Measurements from ENCODE around the gene ATOH1. TPM values are rescaled to one million over a fixed set of nuclear protein-coding genes. Genes with fewer than 3 reads are reported as not detected.

Gene ATOH1
- total and polyA plus RNA-seq, 2 of the 13 experiments (the other 11 are each of a cell fraction or from before 2014, with no cell fraction given), result not detected

GRCh38 chr4:93813092-93813491, 15.5 kb upstream of the ATOH1 start (continued):
- TF ChIP-seq ZNF781 (CRISPR knock-in tag; IDR thresholded peaks at IDR 0.05; ENCODE audit: borderline replicate concordance, not compliant biosample characterization) (no peak), TMF1 (CRISPR knock-in tag; IDR thresholded peaks at IDR 0.05; ENCODE audit: low read depth) (no peak), TSC22D2 (CRISPR knock-in tag; IDR thresholded peaks at IDR 0.05; ENCODE audit: borderline replicate concordance) (no peak), ZFX (CRISPR knock-in tag; IDR thresholded peaks at IDR 0.05; ENCODE audit: low read depth) (no peak), ZNF263 (CRISPR knock-in tag; IDR thresholded peaks at IDR 0.05) (no peak)

GRCh38 chr4:93814141-93814540, 14.4 kb upstream of the ATOH1 start:
- intact Hi-C loops (cut with micrococcal nuclease; ENCODE audit: unreplicated experiment), result no loop called here
- WGBS (ENCODE audit: low lambda C conversion rate), result 0% methylated on average over 3 of the region's 3 CpGs
- ChIA-PET CTCF (ENCODE audit: low intra/inter-chr PET ratio, low total read pairs) (no interaction called here), POLR2A (no interaction called here)
- Histone ChIP-seq H2AFZ (ENCODE audit: low read length) (no peak overlapping the region), H3K27me3 (ENCODE audit: control insufficient read depth in 1 of 2, insufficient read depth in 2 of 2, low read length in 2 of 2) (no peaks in the 10 kb centered on the region), H4K20me1 (ENCODE audit: insufficient read depth, low read length) (no peaks in the 10 kb centered on the region), H3K4me2 (ENCODE audit: low read depth, low read length) (no peak overlapping the region), H3K9ac (ENCODE audit: insufficient read depth, low read depth, low read length) (no peak overlapping the region), H3K4me1 (ENCODE audit: insufficient read depth, low read length) (no peaks in the 10 kb centered on the region), H3K27ac (ENCODE audit: extremely low read length, insufficient read depth, low read length) (no peak overlapping the region), H3K9me3 (ENCODE audit: low read length) (no peaks in the 10 kb centered on the region), H3K36me3 (replicated peaks in 1 of 2; ENCODE audit: control insufficient read depth in 1 of 2, insufficient read depth in 2 of 2, low read length in 2 of 2) (no peaks in the 10 kb centered on the region), H3K4me3 (replicated peaks in 1 of 3; ENCODE audit: insufficient read depth in 1 of 3, low read depth in 2 of 3, low read length in 3 of 3) (no peak overlapping the region), H3K79me2 (ENCODE audit: insufficient read depth, low read length) (no peaks in the 10 kb centered on the region)
- no TSS peak for BruUV-seq (replicated peaks)
- ATAC-seq (no peak), FAIRE-seq (no peak), DNase-seq (ENCODE audit: low spot score) (no peak)
- TF ChIP-seq, protein P1, sequence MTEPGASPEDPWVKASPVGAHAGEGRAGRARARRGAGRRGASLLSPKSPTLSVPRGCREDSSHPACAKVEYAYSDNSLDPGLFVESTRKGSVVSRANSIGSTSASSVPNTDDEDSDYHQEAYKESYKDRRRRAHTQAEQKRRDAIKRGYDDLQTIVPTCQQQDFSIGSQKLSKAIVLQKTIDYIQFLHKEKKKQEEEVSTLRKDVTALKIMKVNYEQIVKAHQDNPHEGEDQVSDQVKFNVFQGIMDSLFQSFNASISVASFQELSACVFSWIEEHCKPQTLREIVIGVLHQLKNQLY (CRISPR knock-in tag; IDR thresholded peaks at IDR 0.05), result no peak
- TF ChIP-seq ATF7-NPFF (CRISPR knock-in tag; IDR thresholded peaks at IDR 0.05; ENCODE audit: low read depth), result no peak
- in situ Hi-C loops (cut with HindIII; ENCODE audit: extremely low pct_ligation_motif_present, low pct_unique_long_range_greater_than_20kb), result no loop called here

DNA sequence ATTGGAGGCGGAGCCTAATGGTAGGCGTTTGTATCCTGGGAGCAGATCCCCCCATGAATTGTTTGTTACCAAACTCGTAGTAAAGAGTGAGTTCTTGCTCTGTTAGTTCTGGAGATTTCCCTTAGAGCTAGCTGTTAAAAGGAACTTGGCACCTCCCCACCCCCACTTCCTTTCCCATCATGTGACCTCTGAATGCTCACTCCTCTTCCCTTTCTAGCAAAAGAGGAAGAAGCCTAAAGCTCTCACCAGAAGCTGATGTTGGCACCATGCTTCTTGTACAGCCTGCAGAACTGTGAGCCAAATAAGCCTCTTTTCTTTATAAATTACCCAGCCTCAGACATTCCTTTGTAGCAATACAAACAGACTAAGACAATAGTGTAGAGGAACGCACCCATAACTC, 13.8 kb upstream of the ATOH1 start:
- H2AFZ ChIP-seq (ENCODE audit: low read length), result no peak overlapping the region
- no peaks in the 10 kb centered on the region for H3K9me3 ChIP-seq (ENCODE audit: low read length)
- ATAC-seq (no peak), DNase-seq (ENCODE audit: low spot score) (no peak), FAIRE-seq (no peak)
- no peak overlapping the region for H3K4me3 ChIP-seq (replicated peaks in 1 of 3; ENCODE audit: insufficient read depth in 1 of 3, low read depth in 2 of 3, low read length in 3 of 3)
- H3K36me3 ChIP-seq (replicated peaks in 1 of 2; ENCODE audit: control insufficient read depth in 1 of 2, insufficient read depth in 2 of 2, low read length in 2 of 2), result no peaks in the 10 kb centered on the region
- H3K9ac ChIP-seq (ENCODE audit: insufficient read depth, low read depth, low read length), result no peak overlapping the region
- WGBS (ENCODE audit: low lambda C conversion rate), result 4% methylated on average over 4 of the region's 4 CpGs
- no TSS peak for BruUV-seq (replicated peaks)
- intact Hi-C loops (cut with micrococcal nuclease; ENCODE audit: unreplicated experiment) (no loop called here), in situ Hi-C loops (cut with HindIII; ENCODE audit: extremely low pct_ligation_motif_present, low pct_unique_long_range_greater_than_20kb) (no loop called here)
- H3K4me2 ChIP-seq (ENCODE audit: low read depth, low read length), result no peak overlapping the region
- H3K27ac ChIP-seq (ENCODE audit: extremely low read length, insufficient read depth, low read length), result no peak overlapping the region
- no peaks in the 10 kb centered on the region for H3K79me2 ChIP-seq (ENCODE audit: insufficient read depth, low read length)
- POLR2A ChIA-PET, result no interaction called here
- H4K20me1 ChIP-seq (ENCODE audit: insufficient read depth, low read length), result no peaks in the 10 kb centered on the region
- no peaks in the 10 kb centered on the region for H3K27me3 ChIP-seq (ENCODE audit: control insufficient read depth in 1 of 2, insufficient read depth in 2 of 2, low read length in 2 of 2)
- H3K4me1 ChIP-seq (ENCODE audit: insufficient read depth, low read length), result no peaks in the 10 kb centered on the region
- CTCF ChIA-PET (ENCODE audit: low intra/inter-chr PET ratio, low total read pairs), result no interaction called here
- no peak for TF ChIP-seq HBP1 (CRISPR knock-in tag; IDR thresholded peaks at IDR 0.05; ENCODE audit: low read depth)
- TF ChIP-seq ADNP (CRISPR knock-in tag; IDR thresholded peaks at IDR 0.05), result no peak
- no peak for TF ChIP-seq HDAC6 (IDR thresholded peaks at IDR 0.05; ENCODE audit: low read depth, low read length)
- no peak for TF ChIP-seq ZSCAN29 (CRISPR knock-in tag; conservative IDR thresholded peaks at IDR 0.05)
- no peak for TF ChIP-seq ZNF281 (CRISPR knock-in tag; IDR thresholded peaks at IDR 0.05; ENCODE audit: borderline replicate concordance)
- TF ChIP-seq ZKSCAN5 (CRISPR knock-in tag; IDR thresholded peaks at IDR 0.05), result no peak
- no peak for TF ChIP-seq ZNF879 (CRISPR knock-in tag; IDR thresholded peaks at IDR 0.05)

Measured in HepG2 (cell line).